Activated CD4-positive, CD25-positive, alpha-beta regulatory T cell treated with anti-CD3 and anti-CD28 coated beads, Interleukin-2, amount 50 U/mL, for 72 hours (primary cell): ENCODE measurements around the gene LAPTM4A.
"Not testable (repeated sequence)": the region's sequence is repeated elsewhere in the genome, so short reads cannot be mapped to it uniquely, and the experiment has no call there.

Experiments used
- DNase-seq: peaks from one replicate; pipeline ENCODE4 v3.0.0; 2021

LAPTM4A gene

GRCh38 chr2:20074901-20075300, 23.5 kb upstream of the LAPTM4A start:
- DNase-seq: no peak

GRCh38 chr2:20074046-20074648, 22.7 kb upstream of the LAPTM4A start:
- not testable (repeated sequence) for DNase-seq

DNA sequence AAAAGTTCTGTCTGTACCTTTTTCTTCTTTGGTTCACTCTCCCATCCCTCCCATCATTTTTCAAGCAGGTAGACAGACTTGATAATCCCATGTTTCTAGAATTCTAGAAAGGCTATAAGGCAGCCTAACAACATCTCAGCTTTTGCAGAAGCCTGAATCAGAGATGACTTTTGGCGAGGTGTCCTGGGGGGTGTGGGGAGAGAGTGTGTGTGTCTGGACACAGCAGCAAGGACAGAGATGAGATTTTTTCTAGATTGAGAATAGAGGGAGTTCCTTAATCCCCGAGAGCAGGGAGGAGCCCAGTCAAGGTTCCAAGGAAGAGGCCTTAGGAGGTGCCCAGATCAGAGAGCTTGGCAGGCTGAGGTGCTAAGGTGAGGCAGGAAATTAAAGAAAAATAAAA, 22.0 kb upstream of the LAPTM4A start:
- DNase-seq: no peak

DNA sequence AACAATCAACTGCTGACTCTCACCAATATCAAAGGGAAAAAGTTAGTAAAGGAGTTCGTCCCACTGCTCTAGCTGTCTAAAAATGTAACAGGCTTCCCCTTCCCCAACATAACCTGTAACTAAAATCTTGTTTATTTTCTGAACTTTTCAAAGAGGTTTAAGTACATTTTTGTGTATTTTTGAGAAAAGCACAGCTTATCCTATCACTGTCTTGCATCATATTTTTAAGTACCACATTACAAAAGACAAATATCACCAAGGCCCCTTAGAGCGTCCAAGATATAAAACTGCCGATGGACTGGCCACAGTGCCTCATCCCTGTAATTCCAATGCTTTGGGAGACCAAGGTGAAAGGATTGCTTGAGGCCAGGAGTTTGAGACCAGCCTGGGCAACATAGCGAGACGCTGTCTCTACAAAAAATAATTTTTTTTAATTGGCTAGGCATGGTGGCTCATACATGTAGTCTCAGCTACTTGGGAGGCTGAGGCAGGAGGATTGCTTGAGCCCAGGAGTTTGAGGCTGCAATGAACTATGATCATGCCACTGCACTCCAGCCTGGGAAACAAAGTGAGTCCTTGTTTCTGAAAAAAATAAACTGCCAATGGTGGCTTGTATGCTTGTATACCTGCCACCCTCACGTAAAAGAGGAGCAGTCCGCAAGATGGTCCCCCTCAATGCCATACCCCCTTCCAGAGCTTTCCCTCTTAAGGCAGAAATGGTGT, 21.2 kb upstream of the LAPTM4A start:
- DNase-seq: no peak

DNA sequence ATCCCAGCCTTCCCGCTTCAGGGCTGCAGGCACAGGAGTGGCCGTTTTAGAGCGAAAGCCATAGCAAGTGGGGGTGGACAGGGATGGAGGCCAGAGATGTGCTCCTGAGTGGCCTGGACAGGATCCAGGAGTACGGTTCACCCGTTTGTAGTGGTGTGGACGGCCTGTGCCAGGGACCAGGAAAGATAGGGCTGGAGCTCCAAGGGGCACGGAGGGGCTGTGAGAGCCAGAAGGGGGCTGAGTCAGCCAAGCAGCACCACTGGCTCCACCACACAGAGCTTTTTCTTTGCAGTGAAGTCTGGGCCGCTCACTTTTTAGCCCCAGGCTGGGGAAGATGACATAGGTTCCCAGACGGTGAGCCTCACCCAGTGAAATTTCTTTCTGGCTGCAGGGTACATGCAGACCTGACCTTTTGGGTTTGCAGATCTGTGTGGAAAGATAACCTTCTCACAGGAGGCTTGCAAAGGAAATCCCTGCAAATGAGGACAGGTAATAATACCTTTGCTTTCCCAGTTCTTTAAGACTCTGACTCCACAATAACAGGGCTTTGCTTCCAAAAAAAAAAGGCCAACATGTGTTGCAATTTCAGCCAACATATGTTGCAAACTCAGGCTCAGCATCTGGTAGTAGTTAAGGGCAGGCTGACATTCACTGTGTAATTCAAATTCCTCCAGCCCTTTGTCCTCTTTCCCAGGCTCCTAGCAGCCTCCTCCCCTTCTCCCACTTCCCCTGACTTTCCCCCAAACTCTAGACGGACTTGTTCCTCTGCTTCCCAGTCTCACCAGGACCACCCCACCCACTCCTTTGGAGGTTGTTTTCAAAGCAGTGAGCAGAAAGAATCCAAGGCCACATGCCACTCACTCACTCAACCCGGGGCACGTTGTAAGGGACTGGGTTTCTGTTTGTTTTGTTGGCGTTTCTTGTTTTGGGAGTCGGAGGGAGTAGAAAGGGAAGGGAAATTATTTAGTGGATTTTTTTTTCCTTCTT, 20.3 kb upstream of the LAPTM4A start:
- DNase-seq: no peak

DNA sequence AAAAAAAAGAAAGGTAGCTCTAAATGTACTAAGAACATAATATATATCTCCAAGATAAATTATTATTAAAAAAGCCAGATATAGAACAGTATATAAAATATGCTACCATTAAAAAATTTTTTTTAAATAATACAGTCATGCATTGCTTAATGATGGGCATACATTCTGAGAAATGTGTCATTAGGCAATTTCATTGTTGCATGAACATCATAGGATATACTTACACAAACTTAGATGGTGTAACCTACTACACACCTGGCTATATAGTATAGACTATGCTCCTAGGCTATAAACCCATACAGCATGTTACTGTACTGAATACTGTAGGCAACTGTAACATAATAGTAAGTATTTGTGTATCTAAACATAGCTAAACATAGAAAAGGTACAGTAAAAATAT, 18.3 kb upstream of the LAPTM4A start:
- DNase-seq: no peak

GRCh38 chr2:20067992-20068584, 16.7 kb upstream of the LAPTM4A start:
- DNase-seq: no peak

- DNase-seq: no peak
Measured at GRCh38 chr2:20065885-20066602, 14.6 kb upstream of the LAPTM4A start.

GRCh38 chr2:20064841-20065240, 13.4 kb upstream of the LAPTM4A start:
- no peak for DNase-seq

GRCh38 chr2:20064421-20064820, 13.0 kb upstream of the LAPTM4A start:
- no peak for DNase-seq

GRCh38 chr2:20062615-20063545, 11.5 kb upstream of the LAPTM4A start:
- DNase-seq: no peak

DNA sequence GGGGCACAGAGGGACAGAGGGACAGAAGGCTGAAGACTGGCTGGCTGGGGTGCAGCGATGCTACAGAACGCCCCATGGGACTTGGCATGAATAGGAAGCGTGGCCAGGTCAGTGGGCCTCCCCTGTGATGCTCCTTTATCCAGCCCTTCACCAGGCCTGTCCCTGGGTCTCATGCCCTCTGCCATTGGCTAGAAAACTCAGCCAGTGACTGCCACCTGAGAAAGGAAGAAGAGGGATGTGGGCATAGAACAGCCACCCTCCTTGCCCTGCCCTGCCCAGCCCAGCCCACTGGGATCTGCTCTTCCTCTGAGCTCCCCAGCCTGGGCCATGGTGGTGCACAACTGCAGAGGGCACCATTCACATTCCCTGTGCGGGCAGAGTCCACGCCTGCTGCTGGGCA, 10.5 kb upstream of the LAPTM4A start:
- DNase-seq: no peak

DNA sequence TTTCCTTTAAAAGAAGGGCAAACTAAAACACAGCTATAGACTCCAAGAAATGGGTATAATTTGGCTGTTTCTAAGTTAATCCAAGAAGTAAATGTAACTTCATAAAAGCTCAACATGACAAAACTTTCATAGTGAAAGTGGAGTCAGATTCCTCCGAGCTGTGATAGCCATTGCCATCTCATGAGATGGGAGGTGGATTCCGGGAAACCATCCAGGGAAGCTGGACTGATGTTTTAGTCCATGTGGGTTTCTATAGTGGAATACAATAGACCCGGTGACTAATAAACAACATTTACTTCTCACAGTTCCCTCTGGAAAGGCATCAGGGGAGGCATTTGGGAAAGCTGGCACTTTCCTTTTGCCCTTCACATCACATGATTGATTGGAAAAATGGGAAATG, 10.0 kb upstream of the LAPTM4A start:
- DNase-seq: no peak

DNA sequence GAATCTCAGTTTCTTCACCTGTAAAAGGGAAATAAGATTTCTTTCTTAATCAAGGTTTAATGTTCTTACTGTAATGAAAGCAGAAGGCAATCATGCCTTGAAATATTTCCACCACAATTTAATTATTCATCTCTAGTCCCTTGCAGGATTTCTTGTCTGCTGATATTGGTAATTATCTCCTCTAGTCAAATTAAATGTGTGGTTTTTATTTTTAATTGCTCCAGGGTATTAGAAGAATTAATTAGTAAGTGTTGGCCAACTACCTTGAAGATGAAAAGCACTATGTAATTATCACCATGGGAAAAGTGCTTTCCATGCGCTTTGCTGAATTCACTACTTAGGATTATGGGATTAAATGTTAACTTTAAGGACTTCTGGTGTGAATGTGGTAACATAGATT, 8.7 kb upstream of the LAPTM4A start:
- no peak for DNase-seq

DNA sequence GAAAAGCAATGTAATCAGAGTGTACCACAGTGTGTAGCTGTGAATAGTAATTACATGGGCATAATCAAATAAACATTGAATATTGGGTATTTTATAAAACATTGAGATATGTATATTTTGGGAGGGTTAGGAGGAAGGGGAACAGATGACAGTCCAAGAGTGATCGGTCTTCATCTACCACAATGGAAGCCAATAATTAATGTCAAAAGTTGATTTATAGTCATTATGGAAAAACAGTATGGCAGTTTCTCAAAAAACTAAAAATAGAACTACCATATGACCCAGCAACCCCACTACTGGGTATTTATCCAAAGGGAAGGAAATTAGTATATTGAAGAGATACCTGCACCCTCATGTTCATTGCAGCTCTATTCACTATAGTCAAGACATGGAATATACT, 5.8 kb upstream of the LAPTM4A start:
- no peak for DNase-seq

GRCh38 chr2:20054931-20055330, 3.5 kb upstream of the LAPTM4A start:
- no peak for DNase-seq

DNA sequence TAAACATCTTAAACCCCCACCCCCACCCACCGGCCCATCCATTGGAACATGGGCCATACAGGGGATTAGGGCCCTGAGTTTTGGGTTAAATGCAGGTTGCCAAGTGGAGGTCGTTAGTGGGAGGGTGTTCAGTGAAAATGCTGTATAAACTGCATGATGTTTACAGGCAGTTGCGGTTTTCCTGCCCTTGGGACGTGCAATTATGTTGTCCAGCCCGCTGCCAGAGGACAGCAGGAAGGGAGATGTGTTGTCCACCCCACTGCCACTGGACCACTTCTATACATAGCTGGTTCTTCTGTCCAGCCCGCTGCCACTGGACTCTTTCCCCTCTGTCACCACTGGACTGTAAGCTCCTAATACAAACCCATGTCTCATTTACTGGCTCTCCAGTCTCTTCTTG, 2.7 kb upstream of the LAPTM4A start:
- no peak for DNase-seq

- DNase-seq: no peak
Measured at GRCh38 chr2:20052861-20053281, 1.4 kb upstream of the LAPTM4A start.

DNA sequence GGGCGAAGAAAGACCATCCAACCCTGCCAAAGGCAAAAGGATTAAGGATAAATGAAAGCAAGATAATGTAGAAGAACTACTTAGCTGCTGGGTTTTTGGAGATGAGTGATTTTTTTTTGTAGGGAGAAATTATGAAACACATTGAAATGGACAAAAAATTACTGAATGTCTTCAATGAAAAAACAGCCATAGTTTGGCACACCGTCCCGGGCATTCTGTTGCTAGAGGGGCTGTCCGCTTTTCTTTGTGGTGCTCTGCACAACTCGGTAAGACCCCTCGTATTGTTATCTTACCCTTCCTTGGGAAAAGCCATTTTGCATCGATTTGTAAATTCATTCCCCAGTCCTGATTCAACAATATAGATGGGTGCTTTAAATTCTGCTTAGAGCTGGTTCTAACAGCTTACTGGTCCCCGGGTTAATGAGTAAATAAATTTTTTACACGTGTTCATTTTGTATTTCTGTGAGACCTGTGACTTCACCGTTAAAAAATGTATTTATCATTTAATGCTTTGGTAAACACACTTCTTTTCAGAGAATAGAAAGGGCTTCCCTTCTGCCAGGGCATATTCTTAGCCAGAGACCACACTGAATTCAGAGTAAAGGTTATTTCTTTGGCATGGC, 912 bp upstream of the LAPTM4A start:
- no peak for DNase-seq

GRCh38 chr2:20050646-20051531, 539 bp downstream of the LAPTM4A start:
- peak; percentile 39 for DNase-seq
